Testis (tissue), 3 donors: ENCODE data around the gene IFITM10. TPM values are rescaled to one million over a fixed set of nuclear protein-coding genes. Genes with fewer than 3 reads are reported as not detected.

Experiments
- DNase-seq: peaks from one replicate; pipeline ENCODE4 v3.0.0-alpha.2; 2019
- H3K27ac ChIP-seq, 2 donors: fragments of 200-600 bp; sonication (generic); one replicate each; pipeline ENCODE4 v1.5.1; 2019
- H3K27me3 ChIP-seq: fragments of 200-600 bp; sonication (generic); one replicate; pipeline ENCODE4 v1.5.1; 2019
- H3K36me3 ChIP-seq: fragments of 200-600 bp; sonication (generic); one replicate; pipeline ENCODE4 v1.5.1; 2017; ENCODE audit warnings: low read depth; ENCODE audit errors: missing control alignments
- H3K4me1 ChIP-seq: fragments of 200-600 bp; sonication (generic); one replicate; pipeline ENCODE4 v1.5.1; 2019
- H3K4me3 ChIP-seq, 2 donors: fragments of 200-600 bp; sonication (generic); one replicate each; pipeline ENCODE4 v1.5.1; 2017 to 2019
- H3K9me3 ChIP-seq: fragments of 200-600 bp; sonication (generic); one replicate; pipeline ENCODE4 v1.5.1; 2017
- POLR2A ChIP-seq: fragments of 450-650 bp; IDR thresholded peaks from one replicate; pipeline ENCODE4 v1.6.1; 2017; ENCODE audit warnings: antibody characterized with exemption, mild to moderate bottlenecking, moderate library complexity
- WGBS, 2 donors: methylation state at CpG; one replicate each; pipeline ENCODE4 v1.1.5; 2018; 5-methylcytosine and 5-hydroxymethylcytosine counted together
- intact Hi-C: fragments of 100-400 bp; cut with DNase I; formaldehyde crosslinking; loops from one replicate; pipeline ENCODE4 v1.15.1; 2023; ENCODE audit warnings: low total_unique reads
- polyA plus RNA-seq: library from polyadenylated mRNA; stranded (reverse); fragments of 350-450 nt; fragmentation: Illumina TruSeq; extraction: RNeasy Lipid Tissue Mini Kit (QIAGEN cat#74804); gene quantifications from one replicate; pipeline ENCODE4 v1.2.3, GENCODE V29; 2014; ENCODE audit warnings: low read depth, low replicate concordance; ENCODE audit not compliant: insufficient read depth
- total RNA-seq, 2 donors: library from RNA; depleted of rRNA; stranded (reverse); fragments of >200 nt; gene quantifications; one replicate each; pipeline ENCODE4 v1.2.3, GENCODE V29; 2016
- TF ChIP-seq, protein P1 (sequence below), 3 experiments: fragments of 450-650 bp in 2 of 3; fragments of 200-600 bp in 1 of 3; sonication (generic) in 1 of 3; IDR thresholded peaks; one replicate each; pipeline ENCODE4 v1.5.1; 2016 to 2019; ENCODE audit warnings: antibody characterized with exemption in 3 of 3, mild to moderate bottlenecking in 2 of 3, moderate library complexity in 1 of 3

IFITM10 gene
- total and polyA plus RNA-seq, 3 donors from 2014 or later, result 2.6 to 9.6 (median 6.0) TPM

DNA sequence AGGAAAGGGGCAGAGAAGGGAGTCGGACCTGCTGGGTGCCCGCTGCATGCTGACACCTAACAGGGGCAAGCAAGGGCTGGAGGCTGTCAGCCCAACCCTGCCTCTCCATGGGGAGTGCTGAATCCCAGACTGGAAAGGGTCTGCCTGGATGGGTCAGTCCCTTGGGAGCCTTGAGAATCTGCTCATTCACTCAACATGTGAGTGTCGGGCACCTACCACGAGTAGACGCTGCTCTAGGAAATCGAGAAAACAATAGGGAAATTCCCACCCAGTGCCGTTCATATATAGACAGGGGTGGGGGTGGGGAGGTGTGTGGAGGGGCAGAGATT, 17.7 kb upstream of the IFITM10 start:
- WGBS, 2 donors, result 82 to 84% methylated on average over 7 of the region's 7 CpGs
- no peaks in the 10 kb centered on the region for H3K27me3 ChIP-seq
- intact Hi-C loops, result no loop called here

DNA sequence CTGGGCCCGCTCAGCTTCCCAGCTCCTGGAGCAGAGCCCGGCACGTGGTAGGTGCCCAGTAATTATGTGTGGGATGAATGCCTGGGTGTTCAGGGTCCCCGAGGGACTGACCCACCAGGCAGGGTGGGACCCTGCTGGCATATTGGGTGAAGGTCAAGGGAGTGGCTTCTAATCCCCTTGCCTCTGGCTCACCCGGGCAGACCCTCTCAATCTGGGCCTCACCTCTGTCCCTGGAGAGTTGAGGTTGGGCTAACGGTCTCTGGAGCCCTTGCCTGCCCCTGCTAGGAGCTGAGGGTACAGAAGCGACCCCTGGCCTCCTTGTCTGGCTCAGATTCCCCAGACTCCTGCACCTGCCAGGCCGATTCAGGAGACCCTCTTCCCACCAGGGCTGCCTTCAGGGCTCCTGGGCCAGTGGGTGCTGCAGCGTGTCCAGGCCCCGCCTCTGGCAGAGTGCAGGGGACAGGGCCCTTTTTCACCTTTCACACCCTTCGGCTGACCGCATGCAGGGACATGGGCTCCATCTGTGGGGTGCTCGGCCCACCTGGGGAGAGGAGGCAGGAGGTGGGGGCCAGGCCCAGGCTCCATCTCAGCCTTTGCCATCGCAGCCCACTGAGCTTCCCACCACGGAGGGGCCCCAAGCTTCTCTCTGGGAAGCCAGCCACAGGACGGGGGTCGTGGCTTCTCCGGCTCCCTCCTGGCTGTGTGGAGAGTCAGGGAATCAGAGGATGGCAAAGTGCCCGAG, 17.2 kb upstream of the IFITM10 start:
- Histone ChIP-seq H3K9me3 (no peaks in the 10 kb centered on the region), H3K4me3 (no peak overlapping the region), H3K27me3 (no peaks in the 10 kb centered on the region), H3K36me3 (no peaks in the 10 kb centered on the region), H3K4me1 (peaks cover 16% of the 10 kb centered on the region), H3K27ac (no peak overlapping the region)
- TF ChIP-seq, protein P1, sequence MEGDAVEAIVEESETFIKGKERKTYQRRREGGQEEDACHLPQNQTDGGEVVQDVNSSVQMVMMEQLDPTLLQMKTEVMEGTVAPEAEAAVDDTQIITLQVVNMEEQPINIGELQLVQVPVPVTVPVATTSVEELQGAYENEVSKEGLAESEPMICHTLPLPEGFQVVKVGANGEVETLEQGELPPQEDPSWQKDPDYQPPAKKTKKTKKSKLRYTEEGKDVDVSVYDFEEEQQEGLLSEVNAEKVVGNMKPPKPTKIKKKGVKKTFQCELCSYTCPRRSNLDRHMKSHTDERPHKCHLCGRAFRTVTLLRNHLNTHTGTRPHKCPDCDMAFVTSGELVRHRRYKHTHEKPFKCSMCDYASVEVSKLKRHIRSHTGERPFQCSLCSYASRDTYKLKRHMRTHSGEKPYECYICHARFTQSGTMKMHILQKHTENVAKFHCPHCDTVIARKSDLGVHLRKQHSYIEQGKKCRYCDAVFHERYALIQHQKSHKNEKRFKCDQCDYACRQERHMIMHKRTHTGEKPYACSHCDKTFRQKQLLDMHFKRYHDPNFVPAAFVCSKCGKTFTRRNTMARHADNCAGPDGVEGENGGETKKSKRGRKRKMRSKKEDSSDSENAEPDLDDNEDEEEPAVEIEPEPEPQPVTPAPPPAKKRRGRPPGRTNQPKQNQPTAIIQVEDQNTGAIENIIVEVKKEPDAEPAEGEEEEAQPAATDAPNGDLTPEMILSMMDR (IDR thresholded peaks at IDR 0.05), result no peak
- TF ChIP-seq POLR2A, result no peak
- no peak for DNase-seq
- 95 to 100% methylated on average over 6 to 16 of the region's 19 CpGs for WGBS, 2 donors
- intact Hi-C loops, result no loop called here

More for the DNA sequence above, 17.7 kb upstream of the IFITM10 start:
- TF ChIP-seq, protein P1 (IDR thresholded peaks at IDR 0.05), result no peak
- TF ChIP-seq POLR2A, result no peak
- Histone ChIP-seq H3K4me1 (peaks cover 13% of the 10 kb centered on the region), H3K4me3 (no peak overlapping the region), H3K9me3 (no peaks in the 10 kb centered on the region), H3K36me3 (no peaks in the 10 kb centered on the region), H3K27ac (no peak overlapping the region)
- DNase-seq, result no peak

- Histone ChIP-seq H3K4me3 (no peak overlapping the region), H3K4me1 (peaks cover 17% of the 10 kb centered on the region), H3K27me3 (no peaks in the 10 kb centered on the region), H3K36me3 (no peaks in the 10 kb centered on the region), H3K9me3 (no peaks in the 10 kb centered on the region), H3K27ac (no peak overlapping the region)
- TF ChIP-seq POLR2A, result no peak
- TF ChIP-seq, protein P1 (IDR thresholded peaks at IDR 0.05), result no peak
- intact Hi-C loops, result no loop called here
- DNase-seq, result no peak
- WGBS, 2 donors, result 96 to 100% methylated on average over 8 to 22 of the region's 22 CpGs
These were observed 16.5 kb upstream of the IFITM10 start for GRCh38 chr11:1766719-1767398.

DNA sequence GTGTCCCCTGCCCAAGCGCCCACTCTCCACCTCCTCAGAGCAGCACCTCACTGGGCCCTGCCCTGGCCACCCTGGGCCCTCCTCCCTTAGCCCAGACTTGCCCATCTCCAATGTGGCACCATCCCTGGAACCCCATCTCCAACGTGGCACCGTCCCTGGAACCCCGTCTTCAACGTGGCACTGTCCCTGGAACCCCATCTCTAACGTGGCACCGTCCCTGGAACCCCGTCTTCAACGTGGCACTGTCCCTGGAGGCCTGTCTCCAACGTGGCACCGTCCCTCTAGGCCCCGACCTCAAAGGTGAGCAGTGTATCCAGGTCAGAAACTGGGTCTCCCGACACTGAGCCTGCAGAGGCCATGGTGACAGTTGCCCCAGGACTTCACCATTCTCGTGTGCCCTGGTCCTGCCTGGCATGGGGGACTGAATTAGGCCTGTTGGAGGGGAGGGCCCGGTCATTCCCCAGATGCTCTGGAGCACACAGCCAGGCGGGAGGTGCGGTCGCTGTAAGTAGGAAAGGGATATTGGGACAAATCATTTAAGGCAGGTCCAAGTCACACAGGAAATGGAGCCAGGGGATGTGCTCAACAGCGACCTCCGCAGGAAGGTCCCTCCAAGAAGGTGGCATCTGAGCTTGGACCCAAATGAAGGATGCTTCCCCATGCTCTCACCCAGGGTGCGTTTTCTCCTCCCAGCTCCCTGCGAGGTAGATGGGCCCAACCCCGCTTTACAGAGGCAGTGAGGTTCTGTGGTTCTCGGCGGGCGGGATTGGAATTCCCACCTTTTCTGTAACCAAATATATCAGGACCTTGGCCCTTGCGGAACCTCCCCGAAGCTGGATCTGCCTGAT, 15.7 kb upstream of the IFITM10 start:
- no peak for DNase-seq
- TF ChIP-seq, protein P1 (IDR thresholded peaks at IDR 0.05), result no peak
- TF ChIP-seq POLR2A, result no peak
- Histone ChIP-seq H3K9me3 (no peaks in the 10 kb centered on the region), H3K36me3 (no peaks in the 10 kb centered on the region), H3K4me3 (no peak overlapping the region), H3K27me3 (no peaks in the 10 kb centered on the region), H3K4me1 (peaks cover 22% of the 10 kb centered on the region), H3K27ac (no peak overlapping the region)
- intact Hi-C loops, result no loop called here
- WGBS, 2 donors, result 86 to 91% methylated on average over 21 to 28 of the region's 28 CpGs
